Mammary microvascular endothelial cell (primary cell): ENCODE results near the gene ZNF331. TPM values are rescaled to one million over a fixed set of nuclear protein-coding genes. Genes with fewer than 3 reads are reported as not detected.

ENCODE experiments used
- total RNA-seq: library from RNA; depleted of rRNA; stranded (reverse); fragments of >200 nt; gene quantifications from 2 replicates; pipeline ENCODE4 v1.2.3, GENCODE V29; 2015

ZNF331 gene
- total RNA-seq: 3.6 and 5.5 TPM in 2 replicates

DNA sequence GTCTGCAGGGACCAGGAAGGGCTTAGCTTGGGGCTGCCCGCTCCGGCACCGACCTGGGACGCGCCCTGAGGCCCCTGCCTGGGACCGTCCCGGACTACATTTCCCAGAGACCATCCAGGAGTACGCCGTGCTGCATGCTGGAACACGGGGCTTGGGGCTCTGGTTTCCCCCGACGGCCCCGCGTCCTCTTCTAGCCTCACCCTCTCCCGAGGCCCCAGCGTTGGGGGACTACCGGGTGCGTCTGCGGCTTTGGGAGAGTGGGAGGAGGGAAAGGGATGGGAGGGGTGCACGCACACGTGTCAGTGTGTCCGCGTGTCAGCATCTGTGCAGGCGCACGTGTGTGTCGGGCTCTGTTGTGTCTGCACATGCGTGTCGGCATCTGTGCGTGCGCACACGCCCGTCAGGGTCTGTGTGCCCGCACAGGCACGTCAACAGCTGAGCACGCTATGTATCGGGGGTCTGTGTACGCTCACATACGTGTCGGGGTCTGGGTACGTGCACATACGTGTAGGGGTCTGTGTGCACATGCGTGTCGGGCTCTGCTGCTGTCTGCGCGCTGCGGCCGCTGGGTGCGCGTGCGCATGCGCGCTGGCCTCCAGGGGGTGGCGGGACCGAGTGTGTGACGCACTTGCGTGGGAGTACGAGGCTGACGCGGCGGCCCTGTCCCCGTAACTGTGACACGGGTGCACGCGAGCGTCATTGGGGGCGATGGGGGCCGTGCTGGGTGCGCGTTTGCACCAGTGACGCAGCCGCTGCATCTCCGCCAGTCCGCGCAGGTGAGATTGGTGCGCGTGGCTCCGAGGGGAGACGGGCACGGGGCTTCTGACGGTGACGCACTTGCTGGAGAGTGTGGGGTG is at the start of gene ZNF331:
TSS of gene ZNF331 (plus strand) at position 625 of the 857 bp plus-strand sequence. CDS start 31,232 bp downstream, outside the sequence.

Other genes starting within 250 kb of the ZNF331 start
- 5.1 and 6.3 TPM in 2 replicates for gene ZNF845, start 204.4 kb upstream of the ZNF331 start, total RNA-seq
- 3.3 and 4.2 TPM in 2 replicates for gene ZNF525, start 172.4 kb upstream of the ZNF331 start, total RNA-seq
- 6.8 and 9.0 TPM in 2 replicates for gene ZNF765, start 143.0 kb upstream of the ZNF331 start, total RNA-seq
- 7.0 TPM in 2 replicates for gene ZNF761, start 106.2 kb upstream of the ZNF331 start, total RNA-seq
- 1.9 and 3.8 TPM in 2 replicates for gene ZNF813, start 70.4 kb upstream of the ZNF331 start, total RNA-seq
- gene DPRX, start 93.9 kb downstream of the ZNF331 start, total RNA-seq: not detected in 2 replicates